Neural progenitor cell (in vitro differentiated cells): ENCODE results near the gene AASDH. TPM values are rescaled to one million over a fixed set of nuclear protein-coding genes. Genes with fewer than 3 reads are reported as not detected.

ENCODE experiments used
- DNase-seq: peaks from one replicate; pipeline ENCODE4 v3.0.0-alpha.2; 2016; ENCODE audit warnings: low spot score
- H2AFZ ChIP-seq: fragments of 200-600 bp; sonication (generic); replicated peaks from 2 replicates; pipeline ENCODE4 v1.6.1; 2016; ENCODE audit warnings: antibody characterized with exemption
- H3F3A ChIP-seq: fragments of 200-600 bp; sonication (generic); 2 replicates; pipeline ENCODE4 v1.6.1; 2016; ENCODE audit warnings: antibody characterized with exemption, low read depth
- H3K27ac ChIP-seq: fragments of 200-600 bp; sonication (generic); 2 replicates; pipeline ENCODE4 v1.5.1; 2016; ENCODE audit warnings: mild to moderate bottlenecking
- H3K27me3 ChIP-seq: fragments of 200-600 bp; sonication (generic); 2 replicates; pipeline ENCODE4 v1.6.1; 2016; ENCODE audit warnings: mild to moderate bottlenecking, moderate library complexity
- H3K36me3 ChIP-seq: fragments of 200-600 bp; sonication (generic); 2 replicates; pipeline ENCODE4 v1.5.1; 2016
- H3K4me1 ChIP-seq: fragments of 200-600 bp; sonication (generic); 2 replicates; pipeline ENCODE4 v1.6.1; 2016; ENCODE audit warnings: mixed run types
- H3K4me2 ChIP-seq: fragments of 200-600 bp; sonication (generic); 2 replicates; pipeline ENCODE4 v1.6.1; 2016
- H3K4me3 ChIP-seq: fragments of 200-600 bp; sonication (generic); 2 replicates; pipeline ENCODE4 v1.5.1; 2016
- H3K79me2 ChIP-seq: fragments of 200-600 bp; sonication (generic); 2 replicates; pipeline ENCODE4 v1.6.1; 2016; ENCODE audit warnings: low read depth
- H3K9ac ChIP-seq: fragments of 200-600 bp; sonication (generic); 2 replicates; pipeline ENCODE4 v1.6.1; 2016
- H3K9me3 ChIP-seq: fragments of 200-600 bp; sonication (generic); 2 replicates; pipeline ENCODE4 v1.5.1; 2016; ENCODE audit warnings: low read depth
- H4K20me1 ChIP-seq: fragments of 200-600 bp; sonication (generic); 2 replicates; pipeline ENCODE4 v1.6.1; 2016; ENCODE audit warnings: low read depth
- H3K27ac Mint-ChIP-seq: 3 replicates; pipeline ENCODE4 v1.8.0; 2021; ENCODE audit warnings: mixed read lengths
- H3K27me3 Mint-ChIP-seq: 2 replicates; pipeline ENCODE4 v1.8.0; 2022; ENCODE audit warnings: low read depth, mild to moderate bottlenecking, inconsistent platforms, moderate library complexity, mixed read lengths; ENCODE audit not compliant: insufficient read depth
- H3K36me3 Mint-ChIP-seq: 3 replicates; pipeline ENCODE4 v1.8.0; 2021; ENCODE audit warnings: mixed read lengths
- H3K4me1 Mint-ChIP-seq: 3 replicates; pipeline ENCODE4 v1.8.0; 2021; ENCODE audit warnings: mixed read lengths
- H3K4me3 Mint-ChIP-seq: 3 replicates; pipeline ENCODE4 v1.8.0; 2021; ENCODE audit warnings: mild to moderate bottlenecking, moderate library complexity, mixed read lengths
- H3K9me3 Mint-ChIP-seq: 3 replicates; pipeline ENCODE4 v1.8.0; 2020; ENCODE audit warnings: mixed read lengths
- EZH2 ChIP-seq: fragments of 200-600 bp; sonication (generic); IDR thresholded peaks from 2 replicates; pipeline ENCODE4 v1.6.1; 2017; ENCODE audit warnings: antibody characterized with exemption, mild to moderate bottlenecking, moderate library complexity
- EZH2phosphoT487 ChIP-seq: fragments of 200-600 bp; sonication (generic); IDR thresholded peaks from 2 replicates; pipeline ENCODE4 v1.6.1; 2017; ENCODE audit warnings: antibody characterized with exemption
- total RNA-seq: library from RNA; depleted of rRNA; stranded (reverse); fragments of >200 nt; gene quantifications from 2 replicates; pipeline ENCODE4 v1.2.3, GENCODE V29; 2015; ENCODE audit warnings: low replicate concordance
- TF ChIP-seq, protein P1 (sequence below): fragments of 200-600 bp; sonication (generic); IDR thresholded peaks from 2 replicates; pipeline ENCODE4 v1.5.1; 2017; ENCODE audit warnings: antibody characterized with exemption, mild to moderate bottlenecking

AASDH gene
- total RNA-seq, 1 donor from 2014 or later = 33.1 TPM

DNA sequence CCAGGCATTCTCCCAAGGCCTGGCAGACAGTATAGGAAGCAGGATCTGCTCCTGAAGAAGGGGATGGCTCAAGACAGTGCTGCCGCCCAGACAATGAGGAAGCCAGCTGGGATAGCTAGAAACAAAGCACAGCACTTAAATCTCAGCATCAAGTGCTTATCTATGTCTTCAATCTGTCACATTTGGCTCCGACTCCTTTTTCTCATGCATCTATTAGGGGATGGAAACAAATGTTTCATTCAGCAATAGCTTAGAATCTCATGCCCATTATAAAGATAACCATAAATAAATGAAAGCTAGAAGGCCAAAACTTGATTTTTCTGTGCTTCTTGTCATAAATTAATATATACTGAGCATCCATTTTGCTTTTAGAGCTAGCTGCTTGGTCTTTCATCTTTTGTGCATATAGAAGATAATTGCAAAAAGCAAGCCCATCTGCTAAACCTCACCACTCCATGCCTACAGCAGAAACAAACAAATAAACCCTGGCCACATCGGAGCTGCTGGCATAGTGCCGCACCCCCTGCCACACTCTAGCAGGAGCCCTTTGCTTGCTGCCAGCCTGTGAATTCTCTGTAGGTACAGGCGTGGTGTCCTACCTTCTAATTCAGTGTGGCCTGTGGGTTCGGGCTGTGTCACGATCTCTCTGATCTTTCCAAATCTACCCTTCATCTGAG, 75.9 kb downstream of the AASDH start:
- Mint-ChIP-seq H3K9me3 (no peaks in the 10 kb centered on the region), H3K4me3 (no peak overlapping the region), H3K27me3 (peaks cover 2% of the 10 kb centered on the region), H3K27ac (no peak overlapping the region), H3K4me1 (no peaks in the 10 kb centered on the region), H3K36me3 (peaks cover 26% of the 10 kb centered on the region)
- no peaks in the 10 kb centered on the region for H3K27me3 ChIP-seq
- no peak overlapping the region for H2AFZ ChIP-seq
- no peaks in the 10 kb centered on the region for H3F3A ChIP-seq
- no peak overlapping the region for H3K4me2 ChIP-seq
- no peaks in the 10 kb centered on the region for H3K4me1 ChIP-seq
- no peak overlapping the region for H3K9ac ChIP-seq
- no peaks in the 10 kb centered on the region for H3K79me2 ChIP-seq
- H3K4me3 ChIP-seq = no peak overlapping the region
- no peaks in the 10 kb centered on the region for H3K36me3 ChIP-seq
- no peak overlapping the region for H3K27ac ChIP-seq
- H3K9me3 ChIP-seq = no peaks in the 10 kb centered on the region
- no peak for DNase-seq
- TF ChIP-seq EZH2 (no peak), EZH2phosphoT487 (no peak)
- TF ChIP-seq, protein P1, sequence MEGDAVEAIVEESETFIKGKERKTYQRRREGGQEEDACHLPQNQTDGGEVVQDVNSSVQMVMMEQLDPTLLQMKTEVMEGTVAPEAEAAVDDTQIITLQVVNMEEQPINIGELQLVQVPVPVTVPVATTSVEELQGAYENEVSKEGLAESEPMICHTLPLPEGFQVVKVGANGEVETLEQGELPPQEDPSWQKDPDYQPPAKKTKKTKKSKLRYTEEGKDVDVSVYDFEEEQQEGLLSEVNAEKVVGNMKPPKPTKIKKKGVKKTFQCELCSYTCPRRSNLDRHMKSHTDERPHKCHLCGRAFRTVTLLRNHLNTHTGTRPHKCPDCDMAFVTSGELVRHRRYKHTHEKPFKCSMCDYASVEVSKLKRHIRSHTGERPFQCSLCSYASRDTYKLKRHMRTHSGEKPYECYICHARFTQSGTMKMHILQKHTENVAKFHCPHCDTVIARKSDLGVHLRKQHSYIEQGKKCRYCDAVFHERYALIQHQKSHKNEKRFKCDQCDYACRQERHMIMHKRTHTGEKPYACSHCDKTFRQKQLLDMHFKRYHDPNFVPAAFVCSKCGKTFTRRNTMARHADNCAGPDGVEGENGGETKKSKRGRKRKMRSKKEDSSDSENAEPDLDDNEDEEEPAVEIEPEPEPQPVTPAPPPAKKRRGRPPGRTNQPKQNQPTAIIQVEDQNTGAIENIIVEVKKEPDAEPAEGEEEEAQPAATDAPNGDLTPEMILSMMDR = no peak
- no peaks in the 10 kb centered on the region for H4K20me1 ChIP-seq

- H3K27ac Mint-ChIP-seq = no peak overlapping the region
- Histone ChIP-seq H3K9ac (no peak overlapping the region), H3K4me3 (no peak overlapping the region), H4K20me1 (no peaks in the 10 kb centered on the region), H3F3A (no peaks in the 10 kb centered on the region), H3K36me3 (no peaks in the 10 kb centered on the region), H3K4me1 (no peaks in the 10 kb centered on the region), H3K27ac (no peak overlapping the region), H3K4me2 (no peak overlapping the region), H3K79me2 (no peaks in the 10 kb centered on the region), H2AFZ (no peak overlapping the region), H3K9me3 (no peaks in the 10 kb centered on the region), H3K27me3 (no peaks in the 10 kb centered on the region)
- no peak overlapping the region for H3K4me3 Mint-ChIP-seq
- H3K36me3 Mint-ChIP-seq = peaks cover 24% of the 10 kb centered on the region
- no peak for DNase-seq
- no peaks in the 10 kb centered on the region for H3K27me3 Mint-ChIP-seq
- H3K9me3 Mint-ChIP-seq = no peaks in the 10 kb centered on the region
- H3K4me1 Mint-ChIP-seq = no peaks in the 10 kb centered on the region
- no peak for TF ChIP-seq EZH2phosphoT487
- TF ChIP-seq, protein P1 = no peak
- TF ChIP-seq EZH2 = no peak
Measured at GRCh38 chr4:56310401-56311125, 76.7 kb downstream of the AASDH start.

- no peaks in the 10 kb centered on the region for H3F3A ChIP-seq
- TF ChIP-seq EZH2 = no peak
- TF ChIP-seq, protein P1 = no peak
- TF ChIP-seq EZH2phosphoT487 = no peak
- H3K9me3 Mint-ChIP-seq = no peaks in the 10 kb centered on the region
- no peaks in the 10 kb centered on the region for H3K27me3 Mint-ChIP-seq
- H3K4me3 ChIP-seq = no peak overlapping the region
- H3K4me1 ChIP-seq = no peaks in the 10 kb centered on the region
- no peaks in the 10 kb centered on the region for H3K79me2 ChIP-seq
- H3K4me1 Mint-ChIP-seq = no peaks in the 10 kb centered on the region
- H3K4me2 ChIP-seq = no peak overlapping the region
- H3K36me3 ChIP-seq = no peaks in the 10 kb centered on the region
- no peak overlapping the region for H3K27ac ChIP-seq
- peaks cover 14% of the 10 kb centered on the region for H3K36me3 Mint-ChIP-seq
- H3K9me3 ChIP-seq = no peaks in the 10 kb centered on the region
- no peak overlapping the region for H3K9ac ChIP-seq
- H3K27me3 ChIP-seq = no peaks in the 10 kb centered on the region
- no peak for DNase-seq
- no peak overlapping the region for H2AFZ ChIP-seq
- no peak overlapping the region for H3K4me3 Mint-ChIP-seq
- no peak overlapping the region for H3K27ac Mint-ChIP-seq
- no peaks in the 10 kb centered on the region for H4K20me1 ChIP-seq
Measured at GRCh38 chr4:56308384-56308783, 78.9 kb downstream of the AASDH start.
